Measurements from ENCODE around the gene RALGAPA1.
"Not testable (repeated sequence)": the region's sequence is repeated elsewhere in the genome, so short reads cannot be mapped to it uniquely, and the experiment has no call there.

RALGAPA1 gene

DNA sequence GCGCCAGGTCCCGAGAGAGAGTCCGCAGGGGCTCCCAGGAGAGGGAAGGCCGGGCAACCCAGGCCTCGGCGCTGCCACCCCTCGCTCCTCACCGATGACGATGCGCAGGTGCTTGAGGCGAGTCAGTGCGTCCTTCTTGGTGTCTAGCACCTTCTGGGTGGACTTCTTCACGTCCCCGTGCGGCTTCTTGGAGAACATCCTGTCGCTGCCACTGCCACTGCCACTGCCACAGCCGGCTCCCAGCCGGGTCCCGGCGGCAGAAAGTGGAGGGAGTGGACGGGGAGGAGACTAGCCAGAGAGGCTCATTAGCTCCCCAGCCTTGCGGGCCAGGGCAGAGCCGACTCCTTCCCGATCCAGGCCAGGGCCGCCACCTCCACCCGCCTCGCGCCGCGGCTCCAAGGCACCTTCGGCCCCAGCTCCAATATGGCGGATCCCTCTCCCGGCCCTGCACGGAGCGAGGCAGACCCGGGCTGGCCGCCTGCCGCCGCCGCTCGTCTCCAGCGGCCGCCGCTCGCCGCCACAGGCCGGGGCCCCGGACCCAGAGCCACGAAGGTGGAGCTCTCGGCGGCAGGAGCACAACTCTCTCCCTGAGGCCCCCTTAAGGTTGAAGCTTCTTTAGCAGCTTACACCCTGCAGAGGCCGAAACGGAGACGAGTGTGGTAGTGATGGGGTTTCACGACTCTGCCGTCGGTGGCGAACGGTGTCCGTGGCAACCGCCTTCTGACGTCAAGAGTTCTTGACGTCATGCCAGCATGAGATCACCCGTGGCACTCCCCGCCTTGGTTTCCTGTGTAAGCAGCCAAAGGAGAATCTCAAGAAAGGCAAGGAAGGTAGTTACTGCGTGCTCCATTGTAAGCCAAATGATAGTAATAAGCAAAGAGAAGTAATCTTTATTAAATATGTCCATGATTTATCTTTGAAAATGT, at the start of gene RALGAPA1:
Gene RALGAPA1 (minus strand): TSS at position 658 of the 926 bp plus-strand sequence. CDS start 460 bp downstream, at position 198.
- in situ Hi-C loops (cut with MboI; ENCODE audit: low sequenced_read_pairs) = not testable (repeated sequence)

DNA sequence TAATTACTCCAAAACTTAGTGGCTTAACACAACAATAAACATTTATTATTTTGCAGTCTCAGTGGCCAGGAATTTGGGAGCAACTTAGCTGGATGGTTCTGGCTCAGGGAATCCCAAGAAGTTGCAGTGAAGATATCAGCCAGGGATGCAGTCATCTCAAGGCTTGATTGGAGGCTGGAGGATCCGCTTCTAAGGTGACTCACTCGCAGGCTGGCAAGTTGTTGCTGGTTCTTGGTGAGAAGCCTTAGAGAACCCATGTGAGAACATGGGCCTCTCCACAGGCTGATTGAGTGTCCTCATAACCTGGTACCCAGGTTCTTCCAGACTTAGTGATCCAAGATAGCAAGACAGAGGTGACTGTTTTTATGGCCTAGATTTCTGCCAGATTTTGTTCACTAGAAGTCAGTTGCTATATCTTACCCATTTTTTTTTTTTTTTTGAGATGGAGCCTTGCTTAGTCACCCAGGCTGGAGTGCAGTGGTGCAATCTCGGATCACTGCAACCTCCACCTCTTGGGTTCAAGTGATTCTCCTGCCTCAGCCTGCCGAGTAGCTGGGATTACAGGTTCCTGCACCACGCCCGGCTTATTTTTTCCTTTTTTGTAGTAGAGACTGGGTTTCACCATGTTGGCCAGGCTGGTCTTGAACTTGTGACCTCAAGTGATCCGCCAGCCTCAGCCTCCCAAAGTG, 49.6 kb upstream of the RALGAPA1 start:
- in situ Hi-C loops (cut with MboI; ENCODE audit: low sequenced_read_pairs) = no loop called here

DNA sequence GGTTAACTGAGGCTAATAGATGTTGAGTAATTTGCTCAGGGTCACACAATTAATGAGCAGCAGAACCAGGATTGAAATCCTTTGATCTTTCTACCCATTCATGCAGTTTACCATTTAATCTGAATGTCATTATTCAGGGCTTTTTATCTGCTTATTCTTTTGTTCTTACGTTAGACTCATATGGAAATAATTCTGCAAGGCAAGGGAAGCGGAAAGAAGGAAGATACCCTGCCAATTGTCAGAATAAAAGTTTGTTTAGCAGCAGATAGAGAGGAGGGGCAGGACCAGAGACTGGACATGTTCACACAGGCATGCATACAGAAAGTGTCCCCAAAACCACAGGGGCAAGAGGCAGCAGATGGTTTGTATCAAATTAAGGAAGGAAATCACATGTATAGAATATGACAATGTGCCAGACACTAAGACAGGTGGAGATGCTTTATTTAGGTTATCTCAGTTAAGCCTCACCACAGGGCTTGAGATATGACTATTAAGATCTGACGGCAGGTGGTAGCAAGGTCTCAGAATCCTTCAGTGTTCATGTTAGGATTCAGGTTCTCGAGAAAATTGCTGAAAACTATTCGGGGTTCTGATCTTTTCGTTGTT, 46.9 kb upstream of the RALGAPA1 start:
- in situ Hi-C loops (cut with MboI; ENCODE audit: low sequenced_read_pairs) = no loop called here

DNA sequence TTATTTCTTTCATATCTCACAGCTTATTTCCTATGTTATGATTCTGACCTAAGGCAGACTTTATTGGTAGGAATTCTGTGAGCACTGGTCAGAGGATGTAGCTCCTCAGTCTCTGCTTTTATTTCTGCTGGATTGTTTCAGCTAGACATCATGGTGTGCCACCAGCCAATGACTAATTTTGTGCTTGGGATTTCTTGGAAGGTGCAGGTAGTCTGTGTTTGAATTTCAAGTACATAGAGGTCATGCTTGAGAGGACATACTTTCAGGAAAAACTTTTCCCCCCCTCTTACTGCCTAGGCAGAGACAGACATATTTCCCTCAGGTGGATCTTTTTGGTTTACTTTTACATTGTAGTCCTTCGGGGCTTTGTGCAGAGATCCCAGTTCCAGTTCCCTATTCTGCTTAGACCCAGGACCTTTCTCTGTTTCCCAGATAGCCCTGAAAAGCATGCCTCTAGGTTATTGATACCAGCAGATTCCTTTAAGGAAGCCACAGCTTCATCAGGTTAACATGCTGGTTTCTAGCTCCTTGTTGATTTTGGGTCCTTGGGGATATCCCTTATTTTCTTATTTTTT, 45.7 kb upstream of the RALGAPA1 start:
- in situ Hi-C loops (cut with MboI; ENCODE audit: low sequenced_read_pairs) = no loop called here

DNA sequence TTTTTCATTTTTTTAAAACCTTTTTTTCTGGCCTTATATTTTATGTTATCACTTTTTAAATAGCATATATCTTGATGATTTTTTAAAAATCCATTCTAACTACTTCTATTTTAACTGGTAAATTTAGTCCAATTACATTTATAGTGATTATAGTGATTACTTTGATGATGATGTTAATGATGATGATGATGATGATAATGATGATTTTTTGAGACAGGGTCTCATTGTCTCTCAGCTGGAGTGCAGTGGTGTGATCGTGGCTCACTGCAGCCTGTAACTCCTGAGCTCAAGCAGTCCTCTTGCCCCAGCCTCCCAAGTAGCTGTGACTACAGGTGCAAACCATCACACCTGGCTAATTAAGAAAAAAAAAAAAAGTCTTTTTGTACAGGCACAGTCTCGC, 44.1 kb upstream of the RALGAPA1 start:
- in situ Hi-C loops (cut with MboI; ENCODE audit: low sequenced_read_pairs) = no loop called here

DNA sequence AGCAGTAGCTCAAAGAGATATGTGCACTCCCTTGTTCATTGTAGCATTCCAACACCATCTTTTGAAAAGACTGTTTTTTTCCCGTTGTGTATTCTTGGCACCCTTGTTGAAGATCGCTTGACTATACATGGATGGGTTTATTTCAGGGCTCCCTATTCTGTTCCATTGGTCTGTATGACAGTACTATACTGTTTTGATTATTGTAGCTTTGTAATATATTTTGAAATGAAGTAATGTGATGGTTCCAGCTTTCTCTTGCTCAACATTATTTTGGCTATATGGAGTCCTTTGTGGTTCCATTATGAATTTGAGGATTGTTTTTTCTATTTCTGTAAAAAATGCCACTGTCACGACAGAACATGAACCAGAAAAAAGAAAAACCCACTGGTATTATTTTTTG, 42.7 kb upstream of the RALGAPA1 start:
- in situ Hi-C loops (cut with MboI; ENCODE audit: low sequenced_read_pairs) = no loop called here

DNA sequence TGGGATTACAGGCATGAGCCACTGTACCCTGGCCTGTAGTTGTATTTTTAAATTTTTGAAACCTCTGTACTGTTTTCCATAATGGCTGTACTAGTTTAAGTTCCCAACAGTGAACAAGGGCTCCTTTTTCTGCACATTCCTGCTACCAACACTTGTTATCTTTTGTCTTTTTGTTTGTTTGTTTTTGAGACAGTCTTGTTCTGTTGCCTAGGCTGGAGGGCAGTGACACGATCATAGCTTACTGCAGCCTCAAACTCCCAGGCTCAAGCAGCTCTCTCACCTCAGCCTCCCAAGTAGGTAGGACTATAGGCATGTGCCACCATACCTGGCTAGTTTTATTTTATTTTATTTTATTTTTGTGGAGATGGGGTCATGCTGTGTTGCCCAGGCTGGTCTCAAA, 40.0 kb upstream of the RALGAPA1 start:
- in situ Hi-C loops (cut with MboI; ENCODE audit: low sequenced_read_pairs) = no loop called here

DNA sequence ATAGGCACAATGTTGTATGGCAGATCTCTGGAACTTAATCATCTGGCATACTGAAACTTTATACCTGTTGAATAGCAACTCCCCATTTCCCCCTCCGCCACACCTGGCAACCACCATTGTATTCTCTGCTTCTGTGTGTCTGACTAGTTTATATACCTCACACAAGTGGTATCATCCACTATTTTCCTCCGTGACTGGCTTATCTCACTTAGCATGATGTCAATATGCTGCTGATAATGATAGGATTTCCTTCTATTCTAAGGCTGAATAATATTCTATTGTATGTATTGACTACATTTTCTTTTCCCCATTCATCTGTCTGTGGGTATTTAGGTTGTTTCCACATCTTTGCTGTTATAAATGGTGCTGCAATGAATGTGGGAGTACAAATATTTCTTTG, 38.5 kb upstream of the RALGAPA1 start:
- in situ Hi-C loops (cut with MboI; ENCODE audit: low sequenced_read_pairs) = no loop called here

DNA sequence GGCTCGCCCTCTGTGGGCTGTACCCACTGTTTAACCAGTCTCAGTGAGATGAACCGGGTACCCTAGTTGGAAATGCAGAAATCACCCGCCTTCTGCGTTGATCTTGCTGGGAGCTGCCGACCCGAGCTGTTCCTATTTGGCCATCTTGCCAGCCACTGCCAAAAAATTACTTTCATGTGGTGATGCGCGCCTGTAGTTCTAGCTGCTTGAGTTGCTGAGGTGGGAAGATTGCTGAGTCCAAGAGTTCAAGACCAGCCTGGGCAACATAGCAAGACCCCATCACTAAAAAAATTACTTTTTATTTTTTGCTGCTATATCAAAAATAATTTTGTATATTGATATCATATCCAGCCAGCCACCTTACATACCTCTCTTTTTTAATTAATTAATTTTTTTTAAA, 35.4 kb upstream of the RALGAPA1 start:
- in situ Hi-C loops (cut with MboI; ENCODE audit: low sequenced_read_pairs) = no loop called here

DNA sequence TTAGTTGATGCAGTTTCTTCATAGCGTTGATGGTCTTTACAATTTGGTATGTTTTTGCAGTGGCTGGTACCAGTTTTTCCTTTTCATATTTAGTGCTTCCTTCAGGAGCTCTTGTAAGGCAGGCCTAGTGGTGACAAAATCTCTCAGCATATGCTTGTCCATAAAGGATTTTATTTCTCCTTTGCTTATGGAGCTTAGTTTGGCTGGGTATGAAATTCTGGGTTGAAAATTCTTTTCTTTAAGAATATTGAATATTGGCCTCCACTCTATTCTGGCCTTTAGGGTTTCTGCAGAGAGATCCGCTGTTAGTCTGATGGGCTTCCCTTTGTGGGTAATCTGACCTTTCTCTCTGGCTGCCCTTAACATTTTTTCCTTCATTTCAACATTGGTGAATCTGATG, 33.1 kb upstream of the RALGAPA1 start:
- in situ Hi-C loops (cut with MboI; ENCODE audit: low sequenced_read_pairs) = not testable (repeated sequence)

DNA sequence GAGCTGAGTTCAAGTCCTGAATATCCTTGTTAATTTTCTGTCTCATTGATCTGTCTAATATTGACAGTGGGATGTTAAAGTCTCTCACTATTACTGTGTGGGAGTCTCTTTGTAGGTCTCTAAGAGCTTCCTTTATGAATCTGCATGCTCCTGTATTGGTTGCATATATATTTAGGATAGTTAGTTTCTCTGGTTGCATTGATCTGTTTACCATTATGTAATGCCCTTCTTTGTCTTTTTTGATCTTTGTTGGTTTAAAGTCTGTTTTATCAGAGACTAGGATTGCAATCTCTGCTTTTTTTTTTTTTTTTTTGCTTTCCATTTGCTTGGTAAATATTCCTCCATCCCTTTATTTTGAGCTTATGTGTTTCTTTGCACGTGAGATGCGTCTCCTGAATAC, 32.6 kb upstream of the RALGAPA1 start:
- in situ Hi-C loops (cut with MboI; ENCODE audit: low sequenced_read_pairs) = not testable (repeated sequence)

DNA sequence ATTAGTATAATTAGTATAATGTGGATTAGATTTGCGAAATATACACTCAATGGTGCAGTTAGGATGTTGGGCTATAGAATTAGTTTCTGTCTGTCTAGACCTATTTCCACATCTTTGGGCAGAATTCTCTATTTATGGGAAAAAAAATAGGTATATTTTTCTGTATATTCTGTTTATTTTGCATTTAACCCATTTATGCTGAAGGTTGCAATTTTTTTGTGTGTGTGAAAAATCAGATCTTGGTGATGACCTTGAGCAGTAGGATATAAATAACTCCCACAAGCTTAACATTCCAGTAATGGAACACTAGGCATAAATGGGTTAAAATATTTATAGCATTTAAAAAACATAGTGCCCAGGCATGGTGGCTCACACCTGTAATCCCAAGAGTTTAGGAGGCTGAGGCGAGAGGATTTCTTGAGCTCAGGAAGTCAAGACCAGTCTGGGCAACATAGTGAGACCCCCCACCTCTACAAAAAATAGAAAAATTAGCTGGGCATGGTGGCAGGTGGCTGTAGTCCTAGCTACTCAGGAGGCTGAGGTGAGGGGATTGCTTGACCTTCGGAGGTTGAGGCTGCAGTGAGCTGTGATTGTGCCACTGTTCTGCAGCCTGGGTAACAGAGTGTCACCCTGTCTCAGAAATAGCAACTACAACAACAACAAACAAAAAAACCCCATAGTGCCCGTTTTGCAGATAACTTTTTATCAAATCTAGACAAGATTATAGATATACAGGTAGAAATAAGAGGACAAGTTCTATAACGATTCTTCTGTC, 26.3 kb upstream of the RALGAPA1 start:
- in situ Hi-C loops (cut with MboI; ENCODE audit: low sequenced_read_pairs) = no loop called here

DNA sequence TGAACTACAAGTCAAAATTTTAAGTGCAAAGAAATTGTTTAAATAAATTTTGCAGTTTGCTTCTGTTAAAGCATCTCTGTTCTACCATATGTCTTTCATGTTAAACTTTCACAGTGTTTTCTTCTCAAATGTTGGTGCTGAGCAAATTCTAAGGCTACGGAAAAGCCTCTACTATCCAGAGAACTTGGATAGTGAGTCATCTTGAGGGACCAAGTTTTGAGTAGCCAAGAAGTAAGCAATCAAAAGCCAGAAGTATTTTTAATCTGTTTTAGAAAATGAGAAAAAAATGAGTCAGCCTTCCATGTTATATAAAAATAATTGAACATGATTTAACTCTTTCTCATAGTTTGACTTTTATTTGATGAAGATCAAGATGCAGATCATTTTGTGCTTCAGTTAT, 20.4 kb upstream of the RALGAPA1 start:
- in situ Hi-C loops (cut with MboI; ENCODE audit: low sequenced_read_pairs) = no loop called here

DNA sequence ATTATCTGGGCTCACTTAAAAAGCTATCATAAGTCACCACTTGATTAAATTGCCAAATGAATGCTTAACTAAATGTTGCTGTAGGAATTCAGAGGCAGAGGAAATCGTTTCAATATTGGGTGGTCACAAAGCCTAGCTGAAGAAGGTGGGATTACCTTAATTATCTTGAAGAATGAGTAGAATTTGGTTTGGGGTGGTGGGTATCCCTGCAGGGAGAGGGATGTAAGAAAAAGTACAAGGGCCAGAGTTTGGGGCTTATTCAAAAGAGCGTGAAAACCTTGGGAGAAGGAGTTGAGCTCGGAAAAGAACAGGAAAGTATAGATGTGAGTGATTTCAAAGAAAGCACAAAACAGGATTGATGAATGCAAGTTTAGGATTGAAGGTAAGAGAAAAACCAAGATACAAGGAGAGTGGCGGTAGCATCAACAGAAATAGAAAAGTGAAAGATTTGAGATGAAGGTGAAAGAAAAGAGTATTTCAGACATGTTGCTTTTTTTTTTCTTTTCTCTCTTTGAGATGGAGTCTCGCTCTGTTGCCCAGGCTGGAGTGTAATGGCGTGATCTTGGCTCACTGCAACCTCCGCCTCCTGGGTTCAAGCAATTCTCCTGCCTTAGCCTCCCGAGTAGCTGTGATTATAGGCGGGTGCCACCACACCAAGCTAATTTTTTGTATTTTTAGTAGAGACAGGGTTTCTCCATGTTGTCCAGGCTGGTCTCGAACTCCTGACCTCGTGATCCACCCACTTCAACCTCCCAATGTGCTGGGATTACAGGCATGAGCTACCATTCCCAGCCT, 18.8 kb upstream of the RALGAPA1 start:
- in situ Hi-C loops (cut with MboI; ENCODE audit: low sequenced_read_pairs) = no loop called here

DNA sequence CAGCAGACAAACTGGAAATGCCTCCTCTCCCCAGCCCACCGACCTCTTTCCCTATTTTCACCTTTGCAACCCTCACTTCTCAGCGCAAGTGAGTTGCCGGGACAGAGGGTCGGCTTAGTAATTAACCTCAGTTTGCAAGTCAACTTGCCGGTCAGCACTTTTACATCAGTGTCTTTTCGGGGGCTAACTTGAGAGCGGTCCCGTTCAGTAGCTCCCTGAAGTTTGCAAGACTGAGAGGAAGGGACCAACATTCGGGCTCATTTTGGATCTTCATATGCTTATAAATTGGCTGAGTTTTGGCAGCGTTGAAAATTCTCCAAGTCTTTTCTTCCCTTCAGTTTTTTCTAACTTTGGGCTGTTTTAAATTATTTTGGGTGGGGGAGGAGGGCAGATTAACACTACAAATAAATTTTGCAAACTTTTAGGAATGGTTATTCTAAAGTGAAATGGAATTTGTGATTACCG, 17.9 kb upstream of the RALGAPA1 start:
- in situ Hi-C loops (cut with MboI; ENCODE audit: low sequenced_read_pairs) = no loop called here

DNA sequence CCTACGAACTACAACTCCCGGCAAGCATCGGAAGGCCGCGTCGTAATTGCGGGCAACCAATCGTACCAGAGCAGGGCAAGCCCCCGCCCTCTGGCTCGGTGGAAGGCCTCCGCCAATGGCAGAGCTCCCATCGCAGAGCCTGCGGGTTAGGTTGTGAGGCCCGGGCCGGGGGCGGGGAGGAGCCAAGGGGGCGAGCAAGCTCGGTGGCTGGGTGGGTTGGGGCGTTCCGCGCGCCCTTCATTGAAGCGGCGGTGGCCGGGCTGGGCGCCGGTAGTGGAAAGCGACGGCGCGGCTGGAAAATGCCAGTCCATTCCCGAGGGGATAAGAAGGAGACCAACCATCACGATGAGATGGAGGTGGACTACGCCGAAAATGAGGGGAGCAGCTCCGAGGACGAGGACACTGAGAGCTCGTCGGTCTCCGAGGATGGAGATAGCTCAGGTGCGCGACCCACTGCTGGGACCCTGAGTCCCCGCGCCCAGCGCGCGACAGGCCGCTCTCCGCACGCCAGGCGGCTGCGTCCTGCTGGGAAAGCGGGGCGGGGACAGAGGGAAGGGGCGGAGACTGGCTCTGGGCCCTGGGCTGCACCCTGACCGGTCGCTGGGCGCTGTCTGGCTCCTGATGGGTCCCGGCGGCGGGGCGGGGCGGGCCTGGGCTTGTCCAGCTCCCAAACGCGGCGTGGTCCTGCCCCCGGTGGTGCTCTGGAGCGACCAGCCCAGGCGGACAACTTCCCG, 17.3 kb upstream of the RALGAPA1 start, which contains the start of gene BRMS1L:
Gene BRMS1L (plus strand): TSS at position 121 of the 734 bp plus-strand sequence. CDS start 179 bp downstream, at position 300.
- in situ Hi-C loops (cut with MboI; ENCODE audit: low sequenced_read_pairs) = no loop called here

DNA sequence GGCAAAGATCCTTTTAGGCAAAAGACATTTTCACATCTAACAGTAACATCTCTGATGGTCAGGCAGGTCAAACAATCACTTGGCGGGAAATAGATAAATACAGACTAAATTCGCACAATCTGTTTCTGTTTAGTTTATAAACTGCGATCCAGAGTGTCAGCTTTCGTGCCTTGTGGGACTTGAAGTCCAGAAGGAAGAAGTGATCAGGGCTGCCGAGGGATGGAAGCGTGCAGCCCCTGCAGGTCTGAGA, 16.8 kb upstream of the RALGAPA1 start:
- in situ Hi-C loops (cut with MboI; ENCODE audit: low sequenced_read_pairs) = no loop called here

DNA sequence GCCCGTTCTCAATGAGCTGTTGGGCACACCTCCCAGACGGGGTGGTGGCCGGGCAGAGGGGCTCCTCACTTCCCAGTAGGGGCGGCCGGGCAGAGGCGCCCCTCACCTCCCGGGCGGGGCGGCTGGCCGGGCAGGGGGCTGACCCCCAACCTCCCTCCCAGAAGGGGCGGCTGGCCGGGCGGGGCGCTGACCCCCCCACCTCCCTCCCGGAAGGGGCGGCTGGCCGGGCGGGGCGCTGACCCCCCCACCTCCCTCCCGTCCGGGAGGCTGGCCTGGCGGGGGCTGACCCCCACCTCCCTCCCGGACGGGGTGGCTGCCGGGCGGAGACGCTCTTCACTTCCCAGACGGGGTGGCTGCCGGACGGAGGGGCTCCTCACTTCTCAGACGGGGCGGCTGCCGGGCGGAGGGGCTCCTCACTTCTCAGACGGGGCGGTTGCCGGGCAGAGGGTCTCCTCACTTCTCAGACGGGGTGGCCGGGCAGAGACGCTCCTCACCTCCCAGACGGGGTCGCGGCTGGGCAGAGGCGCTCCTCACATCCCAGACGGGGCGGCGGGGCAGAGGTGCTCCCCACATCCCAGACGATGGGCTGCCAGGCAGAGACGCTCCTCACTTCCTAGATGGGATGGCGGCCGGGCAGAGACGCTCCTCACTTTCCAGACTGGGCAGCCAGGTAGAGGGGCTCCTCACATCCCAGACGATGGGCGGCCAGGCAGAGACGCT, 15.5 kb upstream of the RALGAPA1 start:
- in situ Hi-C loops (cut with MboI; ENCODE audit: low sequenced_read_pairs) = not testable (repeated sequence)

DNA sequence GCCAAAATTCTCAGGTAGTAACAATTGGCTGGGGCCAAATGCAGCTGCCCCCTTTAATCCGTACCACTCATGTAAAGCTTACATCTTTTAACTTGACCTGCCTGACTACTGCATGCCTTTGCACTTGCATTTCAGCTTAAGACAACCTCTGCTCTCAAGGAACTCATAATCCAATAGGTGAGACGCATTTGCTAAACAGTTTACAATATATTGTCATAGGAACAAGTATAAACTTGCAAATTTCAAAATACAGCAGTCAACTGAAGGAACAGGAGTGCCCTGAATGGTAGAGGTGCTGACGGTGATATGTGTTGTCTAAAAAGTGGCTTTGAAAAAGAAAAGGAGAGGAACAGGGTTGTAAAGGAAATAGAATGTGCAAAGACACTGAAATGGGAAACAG, 13.4 kb upstream of the RALGAPA1 start:
- in situ Hi-C loops (cut with MboI; ENCODE audit: low sequenced_read_pairs) = no loop called here
